ENCODE measurements around the gene MUC6. TPM values are rescaled to one million over a fixed set of nuclear protein-coding genes. Genes with fewer than 3 reads are reported as not detected.

The MUC6 gene
- total RNA-seq, 4 donors from 2014 or later = under 0.01 to 2.7 (median under 0.01) TPM; not detected in 1

GRCh38 chr11:1048375-1049070 lies 12.0 kb upstream of the MUC6 start:
- H3K27ac ChIP-seq = no peak overlapping the region
- H3K36me3 ChIP-seq = no peaks in the 10 kb centered on the region
- DNase-seq (ENCODE audit: low spot score in 2 of 2) = no peak
- TF ChIP-seq EP300 (IDR thresholded peaks at IDR 0.05) (no peak), POLR2A (IDR thresholded peaks at IDR 0.05) (no peak)
- TF ChIP-seq, protein P1, sequence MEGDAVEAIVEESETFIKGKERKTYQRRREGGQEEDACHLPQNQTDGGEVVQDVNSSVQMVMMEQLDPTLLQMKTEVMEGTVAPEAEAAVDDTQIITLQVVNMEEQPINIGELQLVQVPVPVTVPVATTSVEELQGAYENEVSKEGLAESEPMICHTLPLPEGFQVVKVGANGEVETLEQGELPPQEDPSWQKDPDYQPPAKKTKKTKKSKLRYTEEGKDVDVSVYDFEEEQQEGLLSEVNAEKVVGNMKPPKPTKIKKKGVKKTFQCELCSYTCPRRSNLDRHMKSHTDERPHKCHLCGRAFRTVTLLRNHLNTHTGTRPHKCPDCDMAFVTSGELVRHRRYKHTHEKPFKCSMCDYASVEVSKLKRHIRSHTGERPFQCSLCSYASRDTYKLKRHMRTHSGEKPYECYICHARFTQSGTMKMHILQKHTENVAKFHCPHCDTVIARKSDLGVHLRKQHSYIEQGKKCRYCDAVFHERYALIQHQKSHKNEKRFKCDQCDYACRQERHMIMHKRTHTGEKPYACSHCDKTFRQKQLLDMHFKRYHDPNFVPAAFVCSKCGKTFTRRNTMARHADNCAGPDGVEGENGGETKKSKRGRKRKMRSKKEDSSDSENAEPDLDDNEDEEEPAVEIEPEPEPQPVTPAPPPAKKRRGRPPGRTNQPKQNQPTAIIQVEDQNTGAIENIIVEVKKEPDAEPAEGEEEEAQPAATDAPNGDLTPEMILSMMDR (IDR thresholded peaks at IDR 0.05) = no peak
- no peaks in the 10 kb centered on the region for H3K9me3 ChIP-seq
- 66 to 73% methylated on average over 25 of the region's 25 CpGs for WGBS, 2 donors
- no peak overlapping the region for H3K4me3 ChIP-seq
- H3K27me3 ChIP-seq = peaks cover 0 to 48% of the 10 kb centered on the region in 2 donors
- no peaks in the 10 kb centered on the region for H3K4me1 ChIP-seq

DNA sequence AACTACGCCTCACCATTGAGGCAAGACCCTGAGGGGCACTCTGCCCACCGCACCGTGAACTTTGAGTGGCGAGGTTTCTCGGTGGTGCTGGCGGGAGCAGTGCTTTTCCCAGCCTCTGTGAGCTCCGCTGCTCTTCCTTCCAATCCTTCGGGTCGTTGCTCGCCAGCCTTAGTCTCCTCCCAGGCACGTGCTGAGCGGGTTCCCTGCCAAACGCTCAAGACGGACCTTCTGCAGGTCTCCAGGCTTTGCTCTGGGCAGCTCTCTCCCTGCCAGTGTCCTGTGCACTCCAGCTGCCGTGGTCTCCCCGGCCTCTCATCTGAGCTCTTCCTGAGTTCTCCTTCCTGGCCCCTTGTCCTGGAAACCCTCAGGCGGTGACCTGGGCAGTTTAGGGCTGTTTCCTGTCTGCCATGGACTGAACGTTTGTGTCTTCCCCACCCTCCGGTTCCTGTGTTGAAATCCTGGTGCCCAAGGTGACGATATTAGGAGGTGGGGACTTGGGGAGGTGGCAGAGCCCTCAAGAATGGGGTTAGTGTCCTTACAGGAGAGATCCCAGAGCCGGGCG lies 11.2 kb upstream of the MUC6 start:
- TF ChIP-seq POLR2A (IDR thresholded peaks at IDR 0.05) = no peak
- TF ChIP-seq EP300 (IDR thresholded peaks at IDR 0.05) = no peak
- TF ChIP-seq, protein P1 (IDR thresholded peaks at IDR 0.05) = no peak
- no peaks in the 10 kb centered on the region for H3K9me3 ChIP-seq
- no peak for DNase-seq (ENCODE audit: low spot score in 2 of 2)
- WGBS, 2 donors = 58 to 61% methylated on average over 17 to 20 of the region's 22 CpGs
- H3K27me3 ChIP-seq = peaks cover 0 to 50% of the 10 kb centered on the region in 2 donors
- no peaks in the 10 kb centered on the region for H3K4me1 ChIP-seq
- H3K27ac ChIP-seq = no peak overlapping the region
- H3K4me3 ChIP-seq = no peak overlapping the region
- H3K36me3 ChIP-seq = no peaks in the 10 kb centered on the region

DNA sequence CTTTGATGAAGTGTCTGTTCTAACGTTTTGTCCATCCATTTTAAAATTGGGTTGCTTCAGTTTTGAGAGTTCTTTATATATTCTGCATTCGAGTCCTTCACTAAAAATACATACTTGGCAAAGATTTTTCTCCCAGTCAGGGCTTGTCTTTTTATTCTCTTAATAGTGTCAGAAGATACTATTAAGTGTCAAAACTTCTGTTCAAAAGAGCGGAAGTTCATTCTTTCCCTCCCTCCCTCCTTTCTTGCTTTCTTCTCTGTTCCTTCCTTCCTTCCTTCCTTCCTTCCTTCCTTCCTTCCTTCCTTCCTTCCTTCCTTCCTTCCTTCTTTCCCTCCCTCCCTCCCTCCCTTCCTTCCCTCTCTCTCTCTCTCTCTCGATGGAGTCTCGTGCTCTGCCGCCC lies 7.6 kb upstream of the MUC6 start:
- 67 to 75% methylated on average over 6 of the region's 6 CpGs for WGBS, 2 donors
- TF ChIP-seq POLR2A (IDR thresholded peaks at IDR 0.05) (no peak), EP300 (IDR thresholded peaks at IDR 0.05) (no peak)
- TF ChIP-seq, protein P1 (IDR thresholded peaks at IDR 0.05) = no peak

GRCh38 chr11:1043563-1044096 lies 7.1 kb upstream of the MUC6 start:
- DNase-seq (ENCODE audit: low spot score in 2 of 2) = no peak
- Histone ChIP-seq H3K36me3 (no peaks in the 10 kb centered on the region), H3K4me3 (no peak overlapping the region), H3K9me3 (no peaks in the 10 kb centered on the region), H3K4me1 (no peaks in the 10 kb centered on the region), H3K27me3 (peaks cover 0 to 53% of the 10 kb centered on the region in 2 donors), H3K27ac (no peak overlapping the region)
- WGBS, 2 donors = 86 to 87% methylated on average over 19 to 20 of the region's 20 CpGs
- TF ChIP-seq POLR2A (IDR thresholded peaks at IDR 0.05) (no peak), EP300 (IDR thresholded peaks at IDR 0.05) (no peak)
- TF ChIP-seq, protein P1 (IDR thresholded peaks at IDR 0.05) = no peak

More for the DNA sequence above, 7.6 kb upstream of the MUC6 start:
- Histone ChIP-seq H3K4me1 (no peaks in the 10 kb centered on the region), H3K9me3 (no peaks in the 10 kb centered on the region), H3K27ac (no peak overlapping the region), H3K4me3 (no peak overlapping the region), H3K36me3 (no peaks in the 10 kb centered on the region), H3K27me3 (peaks cover 0 to 58% of the 10 kb centered on the region in 2 donors)
- DNase-seq (ENCODE audit: low spot score in 2 of 2) = no peak
